H1 (cell line): ENCODE data around the gene MDH1.
A peak's percentile ranks its signal among the peaks of the same experiment; 100 is the strongest.

Experiments used
- BACH1 ChIP-seq: IDR thresholded peaks from 2 replicates; pipeline ENCODE4 v1.6.1; 2012; ENCODE audit warnings: low read length, improper control_type of control experiment
- CEBPB ChIP-seq: IDR thresholded peaks from 2 replicates; pipeline ENCODE4 v1.6.1; 2012; ENCODE audit warnings: low read depth, low read length
- FOSL1 ChIP-seq: IDR thresholded peaks from 2 replicates; pipeline ENCODE4 v1.6.1; 2011; ENCODE audit warnings: mild to moderate bottlenecking, low read depth, low read length, moderate library complexity; ENCODE audit not compliant: insufficient read depth
- MAFK ChIP-seq: IDR thresholded peaks from 2 replicates; pipeline ENCODE4 v1.6.1; 2012; ENCODE audit warnings: low read depth, mild to moderate bottlenecking, improper control_type of control experiment, low read length
- POLR2A ChIP-seq, 2 experiments: IDR thresholded peaks; 1 replicate in 1 of 2; 2 replicates in 1 of 2; pipeline ENCODE4 v1.6.1; 2011; ENCODE audit warnings: low read depth in 2 of 2, low read length in 2 of 2, mild to moderate bottlenecking in 2 of 2; ENCODE audit errors: control extremely low read depth in 1 of 2
- ZNF274 ChIP-seq: IDR thresholded peaks from 2 replicates; pipeline ENCODE4 v1.7.0; 2012; ENCODE audit warnings: low read length, borderline replicate concordance; ENCODE audit errors: extremely low read depth
- TF ChIP-seq, protein P1 (sequence below), 3 experiments: IDR thresholded peaks; 1 replicate in 2 of 3; 2 replicates in 1 of 3; pipeline versions ENCODE4 v1.5.1 to v1.6.1; 2011; ENCODE audit warnings: low read length in 3 of 3, mild to moderate bottlenecking in 3 of 3, inconsistent platforms in 2 of 3, low read depth in 1 of 3, moderate library complexity in 1 of 3; ENCODE audit not compliant: insufficient read depth in 1 of 3; ENCODE audit errors: control extremely low read depth in 1 of 3

DNA sequence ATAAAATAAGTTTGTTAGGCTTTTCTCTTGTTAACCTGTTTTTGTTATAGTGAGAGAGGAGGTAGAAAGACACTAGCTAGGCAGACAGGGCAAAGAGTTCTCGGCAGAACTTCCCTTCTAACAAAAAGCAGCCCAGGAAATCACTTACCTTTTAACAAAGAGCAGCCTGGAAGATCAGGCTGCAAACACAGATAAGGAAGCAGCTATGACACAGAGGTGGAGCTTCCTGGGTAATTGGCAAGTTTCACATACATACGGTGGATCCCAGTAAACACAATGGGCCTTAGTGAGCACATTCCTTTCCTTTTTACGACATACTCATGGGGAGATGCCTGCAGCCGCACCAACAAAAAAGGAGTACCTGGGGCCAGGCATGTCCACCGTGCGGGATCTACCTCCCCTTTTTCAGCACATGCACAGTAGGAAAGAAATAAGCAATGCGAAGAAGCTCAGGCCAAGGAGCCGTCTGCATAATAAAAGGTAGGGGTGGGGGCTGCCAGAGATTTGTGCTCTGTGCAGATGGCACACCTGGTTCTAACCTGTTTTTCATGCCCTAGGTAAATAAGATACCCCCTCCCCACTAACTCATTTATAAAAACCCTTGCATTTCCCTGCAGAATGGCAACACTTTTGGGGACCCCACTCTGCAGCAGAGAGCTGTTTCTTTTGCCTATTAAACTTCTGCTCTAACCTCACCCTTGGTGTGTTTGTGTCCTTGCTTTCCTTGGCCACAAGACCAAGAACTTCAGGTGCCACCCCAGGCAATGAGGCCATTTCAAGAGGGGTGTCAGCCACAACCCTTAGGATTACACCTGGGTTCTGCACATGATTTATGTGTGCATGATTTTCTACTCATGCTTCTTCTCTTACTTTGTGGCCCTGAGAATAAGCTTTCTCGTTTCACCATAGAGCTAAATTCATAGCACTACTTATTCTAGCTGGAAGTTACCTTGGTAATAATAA, 26.5 kb downstream of the MDH1 start:
- TF ChIP-seq CEBPB (no peak), FOSL1 (no peak), POLR2A (IDR thresholded peaks at IDR 0.05; ENCODE audit: control extremely low read depth in 1 of 2, low read depth in 2 of 2, low read length in 2 of 2) (peak; percentile 13 to 81), MAFK (no peak), ZNF274 (no peak), BACH1 (no peak)
- TF ChIP-seq, protein P1, sequence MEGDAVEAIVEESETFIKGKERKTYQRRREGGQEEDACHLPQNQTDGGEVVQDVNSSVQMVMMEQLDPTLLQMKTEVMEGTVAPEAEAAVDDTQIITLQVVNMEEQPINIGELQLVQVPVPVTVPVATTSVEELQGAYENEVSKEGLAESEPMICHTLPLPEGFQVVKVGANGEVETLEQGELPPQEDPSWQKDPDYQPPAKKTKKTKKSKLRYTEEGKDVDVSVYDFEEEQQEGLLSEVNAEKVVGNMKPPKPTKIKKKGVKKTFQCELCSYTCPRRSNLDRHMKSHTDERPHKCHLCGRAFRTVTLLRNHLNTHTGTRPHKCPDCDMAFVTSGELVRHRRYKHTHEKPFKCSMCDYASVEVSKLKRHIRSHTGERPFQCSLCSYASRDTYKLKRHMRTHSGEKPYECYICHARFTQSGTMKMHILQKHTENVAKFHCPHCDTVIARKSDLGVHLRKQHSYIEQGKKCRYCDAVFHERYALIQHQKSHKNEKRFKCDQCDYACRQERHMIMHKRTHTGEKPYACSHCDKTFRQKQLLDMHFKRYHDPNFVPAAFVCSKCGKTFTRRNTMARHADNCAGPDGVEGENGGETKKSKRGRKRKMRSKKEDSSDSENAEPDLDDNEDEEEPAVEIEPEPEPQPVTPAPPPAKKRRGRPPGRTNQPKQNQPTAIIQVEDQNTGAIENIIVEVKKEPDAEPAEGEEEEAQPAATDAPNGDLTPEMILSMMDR (IDR thresholded peaks at IDR 0.05; ENCODE audit: control extremely low read depth in 1 of 3, insufficient read depth in 1 of 3, low read depth in 1 of 3, low read length in 3 of 3) = no peak
